ENCODE data around the gene ALK.

DNA sequence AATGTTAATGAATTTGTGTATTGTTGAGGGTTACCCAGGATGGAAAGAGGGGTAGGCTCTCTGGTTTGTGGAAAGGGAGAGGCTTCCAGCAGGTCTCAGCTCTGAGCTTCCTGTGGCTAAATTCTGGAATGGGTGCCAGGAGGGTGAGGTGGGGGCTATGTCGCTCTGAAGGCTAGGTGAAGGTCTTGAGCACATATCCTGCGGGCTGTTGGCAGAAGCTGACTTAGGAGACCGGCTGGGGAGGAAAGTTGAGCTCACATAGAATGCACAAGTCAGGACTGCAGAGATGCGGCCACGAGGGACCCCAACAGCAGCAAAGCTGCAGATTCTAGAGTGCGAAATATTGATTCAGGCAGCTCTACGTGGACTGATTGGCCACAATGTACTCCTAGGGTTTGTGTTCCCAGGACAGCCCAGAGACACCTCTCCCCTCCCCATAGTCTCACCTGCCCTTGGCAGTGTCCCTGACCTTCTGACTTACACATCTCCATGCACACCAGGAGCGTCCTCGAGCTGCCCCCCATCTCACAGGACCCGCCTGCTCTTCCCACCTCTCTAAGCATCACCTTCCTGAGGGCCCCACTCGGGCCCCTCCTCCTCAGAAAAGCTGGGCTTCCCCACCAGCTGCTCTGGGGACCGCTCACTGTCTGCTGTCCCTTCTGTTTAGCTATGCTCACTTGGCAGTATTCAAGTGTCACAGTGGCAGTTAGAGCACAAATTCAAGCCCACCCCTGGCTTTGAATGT is 72.6 kb downstream of the ALK start:
- TF ChIP-seq, protein P1, sequence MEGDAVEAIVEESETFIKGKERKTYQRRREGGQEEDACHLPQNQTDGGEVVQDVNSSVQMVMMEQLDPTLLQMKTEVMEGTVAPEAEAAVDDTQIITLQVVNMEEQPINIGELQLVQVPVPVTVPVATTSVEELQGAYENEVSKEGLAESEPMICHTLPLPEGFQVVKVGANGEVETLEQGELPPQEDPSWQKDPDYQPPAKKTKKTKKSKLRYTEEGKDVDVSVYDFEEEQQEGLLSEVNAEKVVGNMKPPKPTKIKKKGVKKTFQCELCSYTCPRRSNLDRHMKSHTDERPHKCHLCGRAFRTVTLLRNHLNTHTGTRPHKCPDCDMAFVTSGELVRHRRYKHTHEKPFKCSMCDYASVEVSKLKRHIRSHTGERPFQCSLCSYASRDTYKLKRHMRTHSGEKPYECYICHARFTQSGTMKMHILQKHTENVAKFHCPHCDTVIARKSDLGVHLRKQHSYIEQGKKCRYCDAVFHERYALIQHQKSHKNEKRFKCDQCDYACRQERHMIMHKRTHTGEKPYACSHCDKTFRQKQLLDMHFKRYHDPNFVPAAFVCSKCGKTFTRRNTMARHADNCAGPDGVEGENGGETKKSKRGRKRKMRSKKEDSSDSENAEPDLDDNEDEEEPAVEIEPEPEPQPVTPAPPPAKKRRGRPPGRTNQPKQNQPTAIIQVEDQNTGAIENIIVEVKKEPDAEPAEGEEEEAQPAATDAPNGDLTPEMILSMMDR (IDR thresholded peaks at IDR 0.05), result no peak
- no peak for TF ChIP-seq POLR2A (IDR thresholded peaks at IDR 0.05)
